H1 (cell line): ENCODE measurements around the gene DIAPH2. TPM values are rescaled to one million over a fixed set of nuclear protein-coding genes. Genes with fewer than 3 reads are reported as not detected.

Source experiments
- polyA plus RNA-seq, 7 experiments: library from polyadenylated mRNA; depleted of rRNA in 3 of 7; stranded (reverse) in 5 of 7; unstranded in 2 of 7; fragments of >200 nt in 5 of 7; fragments of 200-250 nt in 2 of 7; gene quantifications; 1 replicate in 5 of 7; 2 replicates in 1 of 7; 4 replicates in 1 of 7; pipeline versions ENCODE4 v1.2.1 to v1.2.3, GENCODE V29; 2011 to 2013; ENCODE audit warnings: missing spikeins in 2 of 7, mixed read lengths in 2 of 7
- total RNA-seq: library from RNA; stranded (reverse); fragmentation: NEBNext Ultra II Directional; extraction: Animal tissue kit (Norgen Biotek cat#: 25700); gene quantifications from 2 replicates; pipeline ENCODE4 v1.2.1, GENCODE V29; 2021
- TF ChIP-seq, protein P1 (sequence below): IDR thresholded peaks from 2 replicates; pipeline ENCODE4 v1.6.1; 2011; ENCODE audit warnings: low read length, improper control_type of control experiment

DIAPH2 gene
- total and polyA plus RNA-seq, 2 of the 8 experiments (the other 6 are each of a cell fraction or from before 2014, with no cell fraction given) = 4.4 to 24.3 TPM

DNA sequence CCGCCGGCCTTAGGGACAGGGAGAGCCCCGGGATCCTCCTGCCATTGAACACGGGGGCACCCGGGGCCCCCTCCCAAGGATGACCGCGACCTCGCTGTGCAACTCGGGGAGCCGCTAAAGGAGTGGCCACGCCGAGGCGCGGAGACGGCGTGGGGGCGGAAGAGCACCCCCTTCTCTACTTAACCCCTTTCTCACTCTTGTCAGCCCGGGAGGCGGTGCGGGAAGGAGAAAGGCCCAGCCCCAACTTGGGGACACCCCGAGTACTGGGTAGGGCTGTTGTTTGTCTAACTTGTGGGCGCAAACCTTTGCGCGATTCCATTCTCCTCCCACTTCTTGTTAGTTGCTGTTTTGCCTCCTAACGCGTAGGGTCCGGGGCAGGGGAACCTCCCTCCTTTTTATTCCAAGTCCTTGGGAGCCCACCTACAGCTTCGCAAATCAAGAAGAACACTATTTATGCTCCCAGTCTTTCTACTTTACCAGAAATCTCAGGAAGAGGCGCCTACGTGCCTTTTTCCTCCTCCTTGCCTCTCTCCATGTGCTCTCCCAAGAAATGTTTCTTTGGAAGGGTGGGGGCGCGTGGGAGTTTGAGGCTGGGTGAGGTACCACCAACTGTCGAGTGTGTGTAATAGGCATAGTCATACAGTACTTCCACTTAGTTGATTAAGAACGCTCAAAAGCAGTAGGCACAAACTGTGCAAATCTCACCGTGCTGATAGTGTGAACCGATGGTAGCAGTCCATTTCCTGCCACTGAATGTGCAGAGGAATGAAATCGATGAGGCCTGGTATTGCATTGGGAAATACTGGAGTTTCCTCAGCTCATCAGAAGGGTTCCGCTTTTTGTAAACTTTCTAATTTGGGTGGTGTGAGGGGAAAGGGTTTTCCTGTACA, 813 bp downstream of the DIAPH2 start (continued):
- TF ChIP-seq, protein P1, sequence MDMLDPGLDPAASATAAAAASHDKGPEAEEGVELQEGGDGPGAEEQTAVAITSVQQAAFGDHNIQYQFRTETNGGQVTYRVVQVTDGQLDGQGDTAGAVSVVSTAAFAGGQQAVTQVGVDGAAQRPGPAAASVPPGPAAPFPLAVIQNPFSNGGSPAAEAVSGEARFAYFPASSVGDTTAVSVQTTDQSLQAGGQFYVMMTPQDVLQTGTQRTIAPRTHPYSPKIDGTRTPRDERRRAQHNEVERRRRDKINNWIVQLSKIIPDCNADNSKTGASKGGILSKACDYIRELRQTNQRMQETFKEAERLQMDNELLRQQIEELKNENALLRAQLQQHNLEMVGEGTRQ = no peak
